ENCODE data around the gene TMPRSS4. TPM values are rescaled to one million over a fixed set of nuclear protein-coding genes. Genes with fewer than 3 reads are reported as not detected.

Gene TMPRSS4
- total RNA-seq, 1 experiment from 2014 or later = 1.5 TPM

GRCh38 chr11:118104491-118104890 lies 27.6 kb downstream of the TMPRSS4 start:
- H3K27ac ChIP-seq (ENCODE audit: low read depth, low read length) = no peak overlapping the region
- no peak overlapping the region for H3K4me3 ChIP-seq (replicated peaks in 1 of 2; ENCODE audit: low read depth in 1 of 2, low read length in 2 of 2)
- H3K9me2 ChIP-seq (ENCODE audit: insufficient read depth) = no peaks in the 10 kb centered on the region
- H3K4me2 ChIP-seq (ENCODE audit: low read length) = no peak overlapping the region
- no peak for TF ChIP-seq EGR1 (IDR thresholded peaks at IDR 0.05; ENCODE audit: low read depth)
- TF ChIP-seq SIN3A (IDR thresholded peaks at IDR 0.05; ENCODE audit: low read depth) = no peak
- ChIA-PET RAD21 (ENCODE audit: low non-redundant PET in 1 of 2, low total read pairs in 2 of 2, uncharacterized antibody in 2 of 2, unreplicated experiment in 2 of 2) (no interaction called here), POLR2A (no interaction called here), CTCF (no interaction called here)
- H3K9ac ChIP-seq (ENCODE audit: low read length) = no peak overlapping the region
- no peak overlapping the region for H2AFZ ChIP-seq (ENCODE audit: low read depth, low read length, poor library complexity, severe bottlenecking)
- DNase-seq (ENCODE audit: low read depth, low spot score) = no peak
- no peaks in the 10 kb centered on the region for H3K79me2 ChIP-seq (ENCODE audit: insufficient read depth, low read length)
- BruUV-seq (replicated peaks) = no TSS peak
- H3K27me3 ChIP-seq (ENCODE audit: insufficient read depth, low read length) = no peaks in the 10 kb centered on the region
- H3K9me3 ChIP-seq (ENCODE audit: control insufficient read depth in 1 of 2, insufficient read depth in 1 of 2, low read depth in 1 of 2, low read length in 2 of 2) = no peaks in the 10 kb centered on the region
- H4K20me1 ChIP-seq (ENCODE audit: insufficient read depth) = no peaks in the 10 kb centered on the region
- peaks cover 0 to 6% of the 10 kb centered on the region in 2 experiments; a peak in 1 of 4 replicates for H3K4me1 ChIP-seq (ENCODE audit: control insufficient read depth in 1 of 2, insufficient read depth in 2 of 2, low read length in 2 of 2)
- H3K36me3 ChIP-seq (ENCODE audit: control insufficient read depth in 1 of 2, insufficient read depth in 2 of 2, low read length in 2 of 2) = no peaks in the 10 kb centered on the region
- no peak for ATAC-seq
- intact Hi-C loops (cut with micrococcal nuclease) = no loop called here

- Histone ChIP-seq H2AFZ (ENCODE audit: low read depth, low read length, poor library complexity, severe bottlenecking) (no peak overlapping the region), H4K20me1 (ENCODE audit: insufficient read depth) (no peaks in the 10 kb centered on the region), H3K9me3 (ENCODE audit: control insufficient read depth in 1 of 2, insufficient read depth in 1 of 2, low read depth in 1 of 2, low read length in 2 of 2) (no peaks in the 10 kb centered on the region), H3K36me3 (ENCODE audit: control insufficient read depth in 1 of 2, insufficient read depth in 2 of 2, low read length in 2 of 2) (no peaks in the 10 kb centered on the region), H3K27ac (ENCODE audit: low read depth, low read length) (no peak overlapping the region), H3K9me2 (ENCODE audit: insufficient read depth) (no peaks in the 10 kb centered on the region), H3K4me3 (replicated peaks in 1 of 2; ENCODE audit: low read depth in 1 of 2, low read length in 2 of 2) (no peak overlapping the region), H3K27me3 (ENCODE audit: insufficient read depth, low read length) (no peaks in the 10 kb centered on the region), H3K4me1 (ENCODE audit: control insufficient read depth in 1 of 2, insufficient read depth in 2 of 2, low read length in 2 of 2) (peaks cover 0 to 6% of the 10 kb centered on the region in 2 experiments; a peak in 1 of 4 replicates), H3K4me2 (ENCODE audit: low read length) (no peak overlapping the region), H3K79me2 (ENCODE audit: insufficient read depth, low read length) (no peaks in the 10 kb centered on the region), H3K9ac (ENCODE audit: low read length) (no peak overlapping the region)
- intact Hi-C loops (cut with micrococcal nuclease) = no loop called here
- ChIA-PET RAD21 (ENCODE audit: low non-redundant PET in 1 of 2, low total read pairs in 2 of 2, uncharacterized antibody in 2 of 2, unreplicated experiment in 2 of 2) (no interaction called here), CTCF (no interaction called here), POLR2A (no interaction called here)
- TF ChIP-seq YY1 (IDR thresholded peaks at IDR 0.05; ENCODE audit: extremely low read depth, insufficient replicate concordance, low read depth, low read length) (no peak), SP1 (IDR thresholded peaks at IDR 0.05; ENCODE audit: low read depth) (no peak), ZFX (IDR thresholded peaks at IDR 0.05) (no peak), ZNF274 (IDR thresholded peaks at IDR 0.05; ENCODE audit: low read depth, low read length) (no peak), EGR1 (IDR thresholded peaks at IDR 0.05; ENCODE audit: low read depth) (no peak), SIN3A (IDR thresholded peaks at IDR 0.05; ENCODE audit: low read depth) (no peak), SRF (IDR thresholded peaks at IDR 0.05; ENCODE audit: low read depth) (no peak), ZBTB33 (IDR thresholded peaks at IDR 0.05; ENCODE audit: extremely low read depth, insufficient replicate concordance, low read length) (no peak), RAD21 (IDR thresholded peaks at IDR 0.05; ENCODE audit: low read depth) (no peak), REST (IDR thresholded peaks at IDR 0.05; ENCODE audit: low read depth) (no peak), POLR2A (IDR thresholded peaks at IDR 0.05; ENCODE audit: borderline replicate concordance, extremely low read depth, insufficient read depth, insufficient read length) (no peak), TCF7L2 (IDR thresholded peaks at IDR 0.05; ENCODE audit: borderline replicate concordance, extremely low read depth, insufficient read depth, insufficient read length) (no peak), ATF3 (IDR thresholded peaks at IDR 0.05) (no peak), FOSL1 (IDR thresholded peaks at IDR 0.05; ENCODE audit: low read depth) (no peak)
- no peak for ATAC-seq
- no TSS peak for BruUV-seq (replicated peaks)
- no peak for DNase-seq (ENCODE audit: low read depth, low spot score)
Measured at GRCh38 chr11:118105657-118106305, 28.9 kb downstream of the TMPRSS4 start.

Measured in HCT116 (cell line).